ES-I3 (cell line): ENCODE results near the gene CBX2.
A peak's percentile ranks its signal among the peaks of the same experiment; 100 is the strongest.

Experiments
- H3K36me3 ChIP-seq: 2 replicates; pipeline ENCODE4 v1.6.1; 2013; ENCODE audit warnings: mild to moderate bottlenecking, low read length, control low read depth, moderate library complexity; ENCODE audit not compliant: insufficient read depth
- H3K4me1 ChIP-seq: 2 replicates; pipeline ENCODE4 v1.6.1; 2013; ENCODE audit warnings: mild to moderate bottlenecking, control low read depth, low read length; ENCODE audit not compliant: insufficient read depth
- H3K9ac ChIP-seq: 2 replicates; pipeline ENCODE4 v1.6.1; 2013; ENCODE audit warnings: low read depth, mild to moderate bottlenecking, low read length, moderate library complexity
- H3K9me3 ChIP-seq: 2 replicates; pipeline ENCODE4 v1.6.1; 2013; ENCODE audit warnings: mild to moderate bottlenecking, low read length, moderate library complexity; ENCODE audit not compliant: control insufficient read depth, insufficient read depth

CBX2 gene

DNA sequence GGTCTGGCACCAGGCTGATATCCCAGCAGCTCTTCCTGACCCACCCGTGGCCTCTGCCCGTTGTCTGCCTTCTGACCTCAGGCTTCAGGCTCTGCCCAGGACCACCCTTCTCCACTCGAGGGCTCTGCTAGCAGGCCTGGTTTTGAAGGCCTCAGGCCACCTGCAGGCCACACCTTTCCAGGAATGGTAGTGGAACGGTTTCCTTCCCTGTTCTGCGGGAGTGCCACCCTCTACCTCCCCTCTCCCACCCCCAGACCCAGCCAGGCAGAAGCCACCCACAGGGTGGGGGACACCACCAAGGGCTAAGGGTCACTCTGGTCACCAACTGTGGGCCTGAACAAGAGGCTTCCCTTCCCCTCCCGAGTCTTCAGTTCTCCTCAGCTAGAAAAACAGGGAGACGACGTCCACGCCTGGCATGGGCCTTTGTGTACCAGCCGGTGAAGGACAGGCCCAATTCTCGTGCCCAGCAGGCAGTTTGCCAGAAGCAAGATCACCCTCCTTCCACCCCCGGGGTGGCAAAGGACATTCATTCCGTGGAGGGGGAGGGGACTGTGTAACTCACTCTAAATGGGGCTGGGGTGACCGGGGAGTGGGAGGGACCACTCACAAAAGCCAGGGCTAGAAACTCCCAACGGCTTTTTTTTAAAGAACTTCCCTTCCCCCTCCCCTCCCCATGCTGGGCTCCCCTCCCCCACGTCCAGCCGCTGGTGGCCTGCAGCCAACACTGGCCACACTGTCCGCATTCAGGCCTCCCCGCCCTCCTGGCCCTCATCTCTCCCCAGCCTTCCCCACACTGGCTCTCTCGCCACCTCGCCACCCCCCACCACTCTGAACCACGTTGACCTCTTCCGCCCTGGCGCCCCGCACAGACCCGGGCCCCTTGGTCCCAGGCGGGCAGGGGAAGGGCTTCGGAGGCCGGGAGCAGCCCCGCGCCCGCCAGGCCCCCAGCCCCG is 53.6 kb downstream of the CBX2 start:
- no peaks in the 10 kb centered on the region for H3K36me3 ChIP-seq
- H3K9me3 ChIP-seq, result no peaks in the 10 kb centered on the region
- H3K9ac ChIP-seq, result peak overlapping the region; percentile 23; the same call in 1 of the 2 replicates
- peaks cover 17% of the 10 kb centered on the region for H3K4me1 ChIP-seq

DNA sequence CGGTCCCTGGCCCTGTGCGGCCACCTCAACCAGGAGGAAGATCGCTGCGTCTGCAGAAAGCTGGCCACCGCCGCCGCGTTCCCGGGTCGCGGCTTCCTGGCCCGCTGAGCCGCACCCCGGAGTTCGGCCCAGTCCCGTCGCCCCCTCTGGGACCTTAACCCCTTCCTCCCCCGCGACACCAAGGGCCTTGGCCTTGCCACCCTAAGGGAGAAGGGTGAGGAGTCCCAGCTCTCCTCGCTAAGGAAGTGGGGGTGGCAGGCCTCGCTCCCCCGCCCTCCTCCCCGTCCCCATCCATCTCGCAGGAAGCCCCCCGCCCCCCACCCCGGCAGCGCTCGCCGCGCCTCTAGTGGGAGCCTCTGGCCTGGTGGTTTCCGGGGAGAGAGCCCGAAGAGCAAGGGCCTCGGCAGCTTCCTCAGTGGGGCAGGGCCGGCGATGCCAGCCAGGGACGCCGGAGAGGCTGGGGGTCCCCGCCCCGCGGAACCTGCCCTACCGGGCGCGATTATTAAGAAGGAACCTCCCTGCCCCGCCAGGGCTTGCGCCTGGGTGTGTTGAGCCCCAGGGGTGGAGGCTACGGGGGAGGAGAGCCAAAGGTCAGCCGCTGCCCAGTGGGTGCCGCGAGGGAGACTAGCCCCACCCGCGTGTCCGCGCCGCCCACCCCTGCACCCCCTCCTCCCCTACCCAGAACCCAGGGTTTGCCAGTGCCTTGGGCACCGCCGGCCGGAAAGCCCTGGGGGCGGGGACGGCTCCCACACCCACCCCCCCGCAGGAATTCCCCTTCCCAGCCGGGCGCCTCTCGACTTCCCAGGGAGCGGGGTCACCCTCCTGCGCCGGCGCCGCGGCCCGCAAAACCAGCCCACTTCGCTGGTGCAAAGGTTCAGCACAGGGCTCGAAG is 54.5 kb downstream of the CBX2 start:
- Histone ChIP-seq H3K4me1 (peaks cover 19% of the 10 kb centered on the region), H3K36me3 (no peaks in the 10 kb centered on the region), H3K9me3 (no peaks in the 10 kb centered on the region), H3K9ac (peak overlapping the region; percentile 23; the same call in 1 of the 2 replicates)

DNA sequence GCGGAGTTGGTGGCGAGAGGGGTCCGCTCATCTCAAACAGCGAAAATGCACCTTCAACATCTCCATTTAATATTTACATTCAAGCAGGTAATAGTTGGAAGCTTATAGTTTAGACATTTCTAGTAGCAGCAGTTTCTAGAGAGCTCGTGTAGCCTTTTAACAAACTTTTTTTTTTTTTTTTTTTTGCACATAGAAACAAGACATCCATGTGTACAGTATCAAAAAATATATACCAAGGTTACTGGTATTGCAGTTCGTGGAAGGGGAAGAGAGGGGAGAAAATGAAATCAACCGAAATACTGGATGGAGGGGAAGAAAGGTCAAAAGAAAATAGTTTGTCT is 55.1 kb downstream of the CBX2 start:
- H3K36me3 ChIP-seq, result no peaks in the 10 kb centered on the region
- H3K4me1 ChIP-seq, result peaks cover 19% of the 10 kb centered on the region
- no peak overlapping the region; the same call in 1 of the 2 replicates for H3K9ac ChIP-seq
- H3K9me3 ChIP-seq, result no peaks in the 10 kb centered on the region

DNA sequence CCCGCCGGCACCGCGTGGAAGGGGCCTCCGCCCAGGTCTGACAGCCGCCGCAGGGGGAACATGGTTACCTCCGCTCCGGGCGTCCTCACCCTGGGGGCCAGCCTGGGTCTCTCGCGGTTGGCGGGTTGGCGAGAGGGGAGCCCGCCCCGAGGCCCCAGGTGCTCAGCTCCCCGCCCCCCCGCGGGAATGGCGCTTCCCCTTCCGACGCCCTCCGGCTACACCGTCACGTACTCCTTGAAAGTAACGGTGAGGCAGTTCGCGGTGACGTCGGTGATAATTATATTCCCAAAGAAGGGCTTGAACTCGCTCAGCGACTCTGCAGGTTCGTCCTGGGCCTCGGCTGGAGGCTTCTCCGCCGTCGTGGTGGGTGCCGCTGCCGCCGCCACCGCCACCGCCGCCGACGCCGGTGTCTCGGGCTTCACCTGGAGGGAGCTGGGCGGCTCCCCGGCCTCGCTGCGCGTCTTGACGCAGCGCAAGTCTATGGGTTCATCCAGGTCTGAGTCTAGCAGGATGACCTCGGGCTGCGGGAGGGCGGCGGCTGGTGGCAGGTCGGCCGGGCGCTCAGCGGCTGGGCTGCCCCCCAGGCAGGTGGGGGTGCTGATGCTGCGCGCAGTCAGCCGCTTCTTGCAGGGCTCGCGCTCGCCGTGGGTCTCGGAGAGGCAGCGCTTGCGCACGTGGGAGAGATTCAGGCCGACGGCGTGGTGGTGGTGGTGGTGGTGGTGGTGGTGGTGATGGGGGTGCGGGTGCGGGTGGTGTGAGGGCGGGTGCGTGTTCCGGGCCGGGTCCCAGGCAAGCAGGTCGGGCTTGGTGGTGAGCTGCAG is 56.0 kb downstream of the CBX2 start:
- H3K9ac ChIP-seq, result no peak overlapping the region; the same call in 1 of the 2 replicates
- no peaks in the 10 kb centered on the region for H3K9me3 ChIP-seq
- no peaks in the 10 kb centered on the region for H3K36me3 ChIP-seq
- H3K4me1 ChIP-seq, result peaks cover 19% of the 10 kb centered on the region

DNA sequence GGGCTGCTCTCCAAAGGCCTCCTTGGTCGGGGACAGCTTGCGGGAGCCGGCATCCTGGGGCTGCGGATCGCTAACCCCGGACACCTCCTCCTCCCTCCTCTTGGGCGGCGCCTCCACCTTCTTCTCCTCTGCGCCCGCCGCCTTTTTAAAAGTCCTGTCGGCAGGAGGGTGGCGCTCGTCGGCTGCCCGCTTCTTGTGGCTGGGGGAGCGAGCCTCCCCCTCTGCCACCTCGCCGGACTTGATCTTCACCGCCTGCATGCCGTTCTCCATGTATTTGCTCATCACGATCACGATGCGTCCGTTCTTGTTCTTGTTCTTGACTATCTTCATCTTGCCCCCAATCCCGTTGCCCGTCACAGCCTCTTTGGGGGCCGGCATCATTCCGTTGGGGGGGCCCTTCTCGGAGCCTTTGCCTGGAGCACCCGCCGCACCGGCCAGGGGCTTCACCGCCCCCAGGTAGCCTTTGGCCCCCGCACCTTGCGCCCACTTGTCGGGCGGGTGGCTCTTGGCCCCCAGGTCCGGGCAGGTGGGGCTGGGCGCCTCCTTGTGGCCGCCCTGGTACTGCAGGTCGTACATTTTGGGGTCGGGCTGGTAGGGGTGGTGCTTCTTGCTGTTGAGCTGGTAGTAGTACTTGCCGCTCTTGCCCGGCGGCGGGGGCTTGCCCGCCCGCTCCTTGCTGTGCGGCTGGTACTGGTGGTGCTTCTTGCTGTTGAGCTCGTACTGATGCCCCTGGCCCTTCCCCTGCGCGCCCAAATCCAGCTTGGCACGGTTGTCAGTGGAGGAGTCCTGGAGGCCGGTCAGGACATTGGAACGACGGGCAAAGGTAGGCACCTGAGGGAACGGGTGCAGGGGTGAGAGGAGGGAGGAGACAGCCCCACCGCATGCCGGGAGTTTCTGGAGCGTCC is 56.9 kb downstream of the CBX2 start:
- H3K9me3 ChIP-seq, result no peaks in the 10 kb centered on the region
- peak overlapping the region; percentile 16; the same call in 1 of the 2 replicates for H3K9ac ChIP-seq
- peaks cover 19% of the 10 kb centered on the region for H3K4me1 ChIP-seq
- no peaks in the 10 kb centered on the region for H3K36me3 ChIP-seq

DNA sequence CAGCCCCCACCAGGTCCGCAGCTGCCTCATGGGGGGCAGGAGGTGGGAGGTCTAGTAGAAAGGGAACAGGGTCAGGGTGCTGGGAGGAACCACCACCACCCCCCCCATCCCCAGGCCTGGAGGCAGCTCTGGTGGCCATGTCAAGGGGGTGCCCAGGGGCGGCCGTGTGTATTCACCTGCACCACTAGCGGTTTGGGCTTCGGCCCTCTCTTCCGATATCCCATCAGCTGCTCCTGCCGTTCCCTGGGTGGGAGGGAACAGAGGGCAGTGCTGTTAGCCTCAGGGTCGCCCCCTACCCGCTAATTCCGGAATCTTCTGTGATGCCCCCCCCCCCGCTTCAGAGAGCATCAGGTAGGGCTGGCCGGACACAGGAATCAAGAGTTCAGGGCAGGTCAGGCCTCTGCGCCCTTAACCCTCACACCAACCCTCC is 57.5 kb downstream of the CBX2 start:
- Histone ChIP-seq H3K4me1 (peaks cover 18% of the 10 kb centered on the region), H3K9me3 (no peaks in the 10 kb centered on the region), H3K9ac (peak overlapping the region; percentile 16; the same call in 1 of the 2 replicates), H3K36me3 (no peaks in the 10 kb centered on the region)

DNA sequence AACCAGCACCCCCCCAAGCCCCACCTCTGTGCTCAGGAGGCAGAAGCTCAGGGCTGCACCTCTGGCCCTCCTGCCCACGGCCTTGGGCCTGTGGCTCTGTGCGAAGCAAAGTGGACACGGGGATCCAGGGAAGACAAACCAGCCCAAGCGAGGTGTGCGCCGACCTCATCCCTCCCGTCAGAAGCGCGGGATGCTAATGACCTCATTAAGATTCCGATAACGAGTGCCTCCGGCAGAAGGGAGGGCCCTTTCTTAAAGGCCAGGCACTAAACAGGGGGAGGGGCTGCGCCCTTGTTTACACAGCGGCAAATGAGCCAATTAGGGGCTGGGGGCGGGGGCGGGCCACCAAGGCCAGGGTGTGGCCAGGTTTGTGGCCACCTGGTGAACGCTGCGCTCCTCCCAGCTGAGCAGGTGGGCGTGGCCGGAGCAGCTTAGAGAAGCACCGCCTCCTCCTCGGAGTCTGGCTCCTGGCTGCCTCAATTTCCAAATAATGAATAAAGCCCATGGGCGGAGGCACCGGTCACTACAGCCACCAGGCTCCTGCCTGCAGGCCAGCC is 58.1 kb downstream of the CBX2 start:
- Histone ChIP-seq H3K4me1 (peaks cover 17% of the 10 kb centered on the region), H3K36me3 (no peaks in the 10 kb centered on the region), H3K9me3 (no peaks in the 10 kb centered on the region), H3K9ac (peak overlapping the region; percentile 52; the same call in 1 of the 2 replicates)

DNA sequence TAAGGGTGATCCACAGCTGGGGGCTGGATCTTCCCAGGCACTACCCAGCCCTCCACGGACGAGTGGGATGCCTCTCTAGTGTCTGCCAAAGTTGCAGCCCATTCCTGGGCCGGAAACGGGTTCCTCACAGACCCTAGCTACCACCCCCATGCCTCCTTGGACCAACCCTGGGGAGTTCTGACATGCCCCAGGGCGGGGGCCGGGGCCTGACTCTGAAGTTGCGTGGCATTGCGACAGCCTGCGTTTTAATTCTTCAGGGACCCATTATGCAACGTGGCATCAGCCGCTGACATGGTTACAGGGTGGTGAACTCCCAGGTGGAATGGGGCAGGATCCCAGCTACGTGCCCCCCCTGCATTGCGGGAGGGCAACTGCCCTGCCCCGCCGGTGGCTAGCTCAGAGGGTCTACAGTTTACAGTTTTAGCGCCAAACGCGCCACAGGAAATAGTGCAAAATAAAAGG is 58.6 kb downstream of the CBX2 start:
- Histone ChIP-seq H3K4me1 (peaks cover 12% of the 10 kb centered on the region; the same call in 1 of the 2 replicates), H3K9ac (peak overlapping the region; percentile 52; the same call in 1 of the 2 replicates), H3K9me3 (no peaks in the 10 kb centered on the region), H3K36me3 (no peaks in the 10 kb centered on the region)

DNA sequence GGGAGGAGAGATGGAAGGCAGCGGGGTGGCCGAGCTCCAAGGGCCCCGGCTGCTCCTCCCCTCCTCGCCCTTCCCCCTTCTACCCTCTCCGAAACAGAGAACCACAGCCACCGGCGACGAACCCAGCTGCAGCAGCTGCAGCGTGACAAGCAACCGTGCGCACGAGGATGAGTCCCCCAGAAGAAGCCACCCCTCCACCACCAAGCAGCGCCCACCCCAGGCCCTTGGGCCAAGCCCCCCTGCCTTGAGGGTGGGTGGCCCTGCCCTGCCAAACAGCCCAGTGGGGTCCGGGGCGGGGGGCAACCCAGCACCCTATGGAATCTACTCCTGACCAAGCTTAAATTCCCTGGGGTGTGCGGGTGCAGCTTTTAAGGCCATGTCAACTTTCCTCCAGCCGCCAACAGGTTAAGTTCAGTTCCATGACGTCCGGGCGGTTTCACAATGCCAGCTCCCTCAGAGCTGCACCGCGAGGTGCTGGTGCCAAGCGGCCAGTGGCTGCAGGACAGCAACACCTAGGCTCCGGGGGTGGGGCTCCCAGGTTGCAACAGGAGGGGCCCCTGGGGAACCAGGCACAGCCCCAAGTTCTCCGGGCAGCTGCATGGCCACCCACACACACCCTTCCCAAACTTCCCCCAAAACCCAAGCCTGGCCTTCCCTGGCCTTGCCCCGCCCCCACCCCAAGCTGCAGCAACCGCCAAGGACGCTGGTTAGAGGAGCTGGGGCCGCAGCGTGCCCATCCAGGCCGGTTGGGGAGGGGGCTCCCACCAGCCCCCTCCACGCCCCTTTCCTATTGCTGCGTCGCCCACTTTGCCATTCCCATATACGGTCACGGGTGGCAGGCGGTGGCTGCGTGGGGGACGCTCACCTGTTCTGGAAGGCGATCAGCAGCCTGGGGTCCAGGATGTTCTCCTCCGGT is 59.3 kb downstream of the CBX2 start:
- Histone ChIP-seq H3K4me1 (peaks cover 11% of the 10 kb centered on the region; the same call in 1 of the 2 replicates), H3K36me3 (no peaks in the 10 kb centered on the region), H3K9me3 (no peaks in the 10 kb centered on the region), H3K9ac (peak overlapping the region; percentile 52; the same call in 1 of the 2 replicates)
